ENCODE data around the gene PPP1R16B. TPM values are rescaled to one million over a fixed set of nuclear protein-coding genes. Genes with fewer than 3 reads are reported as not detected.

Gene PPP1R16B
- polyA plus RNA-seq, 5 donors: 5.5 to 7.4 (median 7.0) TPM

- DNase-seq: no peak
Measured at GRCh38 chr20:38818113-38819065, 12.9 kb downstream of the PPP1R16B start.

GRCh38 chr20:38825571-38825900 lies 20.0 kb downstream of the PPP1R16B start:
- DNase-seq: no peak

- DNase-seq: no peak
Measured at GRCh38 chr20:38825901-38826625, 20.6 kb downstream of the PPP1R16B start.

- no peak for DNase-seq
Measured at GRCh38 chr20:38827770-38828281, 22.3 kb downstream of the PPP1R16B start.

GRCh38 chr20:38828514-38829295 lies 23.2 kb downstream of the PPP1R16B start:
- no peak for DNase-seq

- no peak for DNase-seq
Measured at GRCh38 chr20:38829296-38829875, 23.9 kb downstream of the PPP1R16B start.

GRCh38 chr20:38830356-38830755 lies 24.9 kb downstream of the PPP1R16B start:
- no peak for DNase-seq

GRCh38 chr20:38831049-38831691 lies 25.7 kb downstream of the PPP1R16B start:
- DNase-seq: no peak

GRCh38 chr20:38831995-38832620 lies 26.6 kb downstream of the PPP1R16B start:
- no peak for DNase-seq

- no peak for DNase-seq
Measured at GRCh38 chr20:38833154-38833856, 27.8 kb downstream of the PPP1R16B start.

- DNase-seq: no peak
Measured at GRCh38 chr20:38833857-38834164, 28.3 kb downstream of the PPP1R16B start.

GRCh38 chr20:38834868-38835267 lies 29.4 kb downstream of the PPP1R16B start:
- DNase-seq: no peak

GRCh38 chr20:38835792-38836191 lies 30.3 kb downstream of the PPP1R16B start:
- no peak for DNase-seq

- no peak for DNase-seq
Measured at GRCh38 chr20:38836991-38837390, 31.5 kb downstream of the PPP1R16B start.

GRCh38 chr20:38838326-38838725 lies 32.8 kb downstream of the PPP1R16B start:
- DNase-seq: no peak

GRCh38 chr20:38839563-38839962 lies 34.1 kb downstream of the PPP1R16B start:
- no peak for DNase-seq

GRCh38 chr20:38840053-38840893 lies 34.8 kb downstream of the PPP1R16B start:
- no peak for DNase-seq

- no peak for DNase-seq
Measured at GRCh38 chr20:38840894-38841470, 35.5 kb downstream of the PPP1R16B start.

GRCh38 chr20:38841570-38841969 lies 36.1 kb downstream of the PPP1R16B start:
- DNase-seq: no peak

All from right lung (tissue), 5 donors.